Left cardiac atrium (tissue), 4 donors: ENCODE results near the gene BRIP1. TPM values are rescaled to one million over a fixed set of nuclear protein-coding genes. Genes with fewer than 3 reads are reported as not detected.
"Not testable (repeated sequence)": the region's sequence is repeated elsewhere in the genome, so short reads cannot be mapped to it uniquely, and the experiment has no call there.

Source experiments
- ATAC-seq, 2 donors: fragments of 200-7000 bp; cut with Tn5 transposase; one replicate each; pipeline ENCODE4 v1.9.1; 2020; ENCODE audit warnings: mild to moderate bottlenecking in 2 of 2, moderate library complexity in 2 of 2
- DNase-seq: peaks from one replicate; pipeline ENCODE4 v3.0.0-alpha.2; 2020
- intact Hi-C, 2 donors: fragments of 100-400 bp; cut with DNase I; formaldehyde crosslinking; loops; one replicate each; pipeline versions ENCODE4 v1.14.1 to v1.15.1; 2022 to 2023
- total RNA-seq, 2 donors: library from RNA; stranded (reverse); fragmentation: NEBNext Ultra II Directional; extraction: Animal tissue kit (Norgen Biotek cat#: 25700); gene quantifications; one replicate each; pipeline ENCODE4 v1.2.1, GENCODE V29; 2021
- donor health status: DM: no; HTN: yes; CAD: no.
- donor health status: DM: no; HTN: yes; CAD: no; lungs with severe emphysema.
- donor health status: DM: yes; HTN: yes; CAD: no.
- donor health status: Dilated cardiomyopathy.

Gene BRIP1
- total RNA-seq, 2 donors from 2014 or later: 0.10 to 0.77 TPM

- DNase-seq: no peak
- ATAC-seq: no peak
- intact Hi-C loops: no loop called here
Observed at GRCh38 chr17:61782683-61783082, 80.6 kb downstream of the BRIP1 start.

- intact Hi-C loops: no loop called here
- ATAC-seq (no peak), DNase-seq (no peak)
Observed at GRCh38 chr17:61775364-61775763, 88.0 kb downstream of the BRIP1 start.

- intact Hi-C loops: no loop called here
- no peak for DNase-seq
- no peak for ATAC-seq
Observed at GRCh38 chr17:61774724-61775123, 88.6 kb downstream of the BRIP1 start.

GRCh38 chr17:61774087-61774486 is 89.2 kb downstream of the BRIP1 start:
- ATAC-seq, intact Hi-C loops, DNase-seq: not testable (repeated sequence)

GRCh38 chr17:61770752-61771533 is 92.4 kb downstream of the BRIP1 start:
- intact Hi-C loops: no loop called here
- ATAC-seq (no peak), DNase-seq (no peak)

GRCh38 chr17:61770043-61770442 is 93.3 kb downstream of the BRIP1 start:
- no peak for ATAC-seq
- DNase-seq: no peak
- intact Hi-C loops: no loop called here

GRCh38 chr17:61768405-61768804 is 94.9 kb downstream of the BRIP1 start:
- DNase-seq: no peak
- ATAC-seq: no peak
- intact Hi-C loops: no loop called here

- ATAC-seq (no peak), DNase-seq (no peak)
- intact Hi-C loops: no loop called here
Observed at GRCh38 chr17:61766520-61766919, 96.8 kb downstream of the BRIP1 start.

- DNase-seq (no peak), ATAC-seq (no peak)
- intact Hi-C loops: no loop called here
Observed at GRCh38 chr17:61764846-61765245, 98.5 kb downstream of the BRIP1 start.

- DNase-seq (no peak), ATAC-seq (no peak)
- intact Hi-C loops: no loop called here
Observed at GRCh38 chr17:61761827-61762226, 101.5 kb downstream of the BRIP1 start.

GRCh38 chr17:61759362-61759761 is 104.0 kb downstream of the BRIP1 start:
- intact Hi-C loops: no loop called here
- no peak for ATAC-seq

GRCh38 chr17:61758430-61758829 is 104.9 kb downstream of the BRIP1 start:
- intact Hi-C loops: no loop called here
- DNase-seq: no peak
- ATAC-seq: no peak

More at GRCh38 chr17:61759362-61759761, 104.0 kb downstream of the BRIP1 start:
- no peak for DNase-seq

- ATAC-seq (no peak), DNase-seq (no peak)
- intact Hi-C loops: no loop called here
Observed at GRCh38 chr17:61757168-61757567, 106.2 kb downstream of the BRIP1 start.

- ATAC-seq (no peak), DNase-seq (no peak)
- intact Hi-C loops: no loop called here
Observed at GRCh38 chr17:61756561-61756960, 106.8 kb downstream of the BRIP1 start.

GRCh38 chr17:61755668-61756067 is 107.7 kb downstream of the BRIP1 start:
- intact Hi-C loops: no loop called here
- DNase-seq (no peak), ATAC-seq (no peak)

- intact Hi-C loops: no loop called here
- ATAC-seq (no peak), DNase-seq (no peak)
Observed at GRCh38 chr17:61755078-61755477, 108.2 kb downstream of the BRIP1 start.

GRCh38 chr17:61754124-61754523 is 109.2 kb downstream of the BRIP1 start:
- ATAC-seq (no peak), DNase-seq (no peak)
- intact Hi-C loops: no loop called here

- no peak for ATAC-seq
- intact Hi-C loops: no loop called here
Observed at GRCh38 chr17:61753696-61754095, 109.6 kb downstream of the BRIP1 start.

GRCh38 chr17:61750656-61751055 is 112.7 kb downstream of the BRIP1 start:
- intact Hi-C loops: no loop called here
- DNase-seq (no peak), ATAC-seq (no peak)

More at GRCh38 chr17:61753696-61754095, 109.6 kb downstream of the BRIP1 start:
- no peak for DNase-seq

GRCh38 chr17:61749823-61750404 is 113.4 kb downstream of the BRIP1 start:
- ATAC-seq (no peak), DNase-seq (no peak)
- intact Hi-C loops: no loop called here
